GM21723 (cell line): ENCODE results near the gene DAPP1.
A peak's percentile ranks its signal among the peaks of the same experiment; 100 is the strongest.
"Not testable (repeated sequence)": the region's sequence is repeated elsewhere in the genome, so short reads cannot be mapped to it uniquely, and the experiment has no call there.

Source experiments
- ATAC-seq: cut with Tn5 transposase; IDR thresholded peaks from one replicate; pipeline ENCODE4 v1.9.1; 2021; ENCODE audit warnings: mild to moderate bottlenecking, moderate library complexity; ENCODE audit not compliant: unreplicated experiment

Gene DAPP1

GRCh38 chr4:99816545-99817308 is at the start of gene DAPP1:
Gene DAPP1 (plus strand): TSS chr4:99816827. CDS start chr4:99816914, 87 bp downstream.
- peak; percentile 95 for ATAC-seq

DNA sequence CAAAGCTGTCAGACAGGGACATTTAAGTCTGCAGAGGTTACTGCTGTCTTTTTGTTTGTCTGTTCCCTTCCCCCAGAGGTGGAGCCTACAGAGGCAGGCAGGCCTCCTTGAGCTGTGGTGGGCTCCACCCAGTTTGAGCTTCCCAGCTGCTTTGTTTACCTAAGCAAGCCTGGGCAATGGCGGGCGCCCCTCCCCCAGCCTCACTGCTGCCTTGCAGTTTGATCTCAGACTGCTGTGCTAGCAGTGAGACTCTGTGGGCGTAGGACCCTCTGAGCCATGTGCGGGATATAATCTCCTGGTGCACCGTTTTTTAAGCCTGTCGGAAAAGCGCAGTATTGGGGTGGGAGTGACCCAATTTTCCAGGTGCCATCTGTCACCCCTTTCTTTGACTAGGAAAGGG is 45.8 kb upstream of the DAPP1 start:
- ATAC-seq = not testable (repeated sequence)

GRCh38 chr4:99783940-99784339 is 32.7 kb upstream of the DAPP1 start:
- no peak for ATAC-seq

DNA sequence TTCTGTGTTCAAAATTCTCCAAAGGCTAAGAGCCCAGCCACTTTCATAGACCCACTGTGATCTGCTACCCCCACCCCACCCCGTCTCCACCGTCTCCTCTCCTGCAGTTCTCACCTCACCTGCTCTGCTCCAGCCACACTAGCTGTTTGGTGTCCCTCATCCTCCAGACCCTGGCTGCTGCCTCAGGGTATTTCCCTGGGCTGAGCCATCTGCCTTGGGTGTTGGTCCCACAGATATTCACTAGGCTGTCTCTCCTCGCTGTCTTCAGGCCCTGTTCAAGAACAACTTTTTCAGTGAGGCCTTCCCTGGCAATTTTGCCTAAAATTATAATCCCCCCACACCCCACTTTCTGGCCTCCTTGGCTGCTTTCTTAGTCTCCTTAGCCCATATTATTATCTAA is 31.8 kb upstream of the DAPP1 start:
- ATAC-seq = no peak

DNA sequence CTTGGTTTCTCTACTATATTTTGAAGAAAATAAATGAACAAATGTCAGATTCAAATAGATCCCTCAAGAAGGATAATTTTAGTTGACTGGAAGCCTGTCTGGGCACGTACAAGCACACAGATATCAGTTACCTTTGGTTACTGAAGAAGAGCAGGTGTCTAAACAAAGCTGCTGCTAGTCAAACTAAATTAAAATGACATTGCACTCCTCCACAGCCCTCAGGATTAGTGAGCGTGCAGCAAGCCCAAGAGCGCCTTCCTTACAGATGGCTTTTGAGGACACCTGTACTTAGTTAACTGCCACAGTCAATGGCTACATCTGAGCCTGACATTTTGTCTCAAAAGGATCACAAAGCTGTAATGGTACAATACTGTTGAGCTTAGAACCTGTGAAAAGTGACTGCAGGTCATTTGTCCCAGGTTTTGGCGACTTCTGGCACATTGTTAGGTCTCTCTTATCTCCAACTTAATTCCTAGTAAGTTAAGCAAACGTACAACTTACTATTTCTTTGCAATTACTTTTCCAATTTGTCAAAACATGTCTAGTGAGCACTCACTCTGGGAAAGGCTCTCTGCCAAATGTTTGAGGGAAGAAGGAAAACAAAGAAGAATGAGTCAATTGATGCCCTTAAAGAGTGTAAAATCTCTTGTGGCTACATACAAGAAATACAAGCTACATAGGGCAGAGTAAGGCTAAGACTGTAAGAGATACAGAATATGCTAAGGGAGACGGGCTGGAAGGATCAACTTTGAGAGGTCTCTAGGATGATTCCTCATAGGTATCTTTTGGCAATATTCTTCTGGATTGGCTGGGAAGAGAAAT is 25.6 kb upstream of the DAPP1 start:
- ATAC-seq = no peak

GRCh38 chr4:99800332-99801004 is 16.2 kb upstream of the DAPP1 start:
- no peak for ATAC-seq

- no peak for ATAC-seq
Measured at GRCh38 chr4:99801005-99801699, 15.5 kb upstream of the DAPP1 start.

- no peak for ATAC-seq
Measured at GRCh38 chr4:99803566-99804101, 13.0 kb upstream of the DAPP1 start.

DNA sequence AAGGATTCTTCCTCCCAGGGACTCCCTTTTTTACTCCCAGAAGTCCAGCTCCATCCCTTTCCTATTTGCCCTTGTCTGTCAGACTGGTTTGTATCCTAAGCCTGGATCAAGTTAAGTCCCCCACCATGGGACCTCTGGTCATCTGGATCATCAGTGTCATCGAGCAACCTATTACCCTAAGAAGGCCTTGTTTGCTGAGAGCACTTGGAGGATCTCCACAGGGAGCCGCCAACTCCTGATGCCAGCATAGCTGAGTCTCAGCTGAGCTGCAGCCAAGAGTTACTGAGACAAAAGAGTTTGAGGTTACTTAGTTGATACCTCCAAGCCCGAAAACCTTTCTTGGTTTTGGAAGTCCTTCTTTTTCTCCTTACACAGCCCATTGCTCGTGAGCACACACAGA is 10.1 kb upstream of the DAPP1 start:
- ATAC-seq = no peak

- ATAC-seq = no peak
Measured at GRCh38 chr4:99807666-99808065, 9.0 kb upstream of the DAPP1 start.

GRCh38 chr4:99808260-99808857 is 8.3 kb upstream of the DAPP1 start:
- ATAC-seq = peak; percentile 87

GRCh38 chr4:99809326-99809725 is 7.3 kb upstream of the DAPP1 start:
- ATAC-seq = no peak

GRCh38 chr4:99810536-99810935 is 6.1 kb upstream of the DAPP1 start:
- no peak for ATAC-seq

DNA sequence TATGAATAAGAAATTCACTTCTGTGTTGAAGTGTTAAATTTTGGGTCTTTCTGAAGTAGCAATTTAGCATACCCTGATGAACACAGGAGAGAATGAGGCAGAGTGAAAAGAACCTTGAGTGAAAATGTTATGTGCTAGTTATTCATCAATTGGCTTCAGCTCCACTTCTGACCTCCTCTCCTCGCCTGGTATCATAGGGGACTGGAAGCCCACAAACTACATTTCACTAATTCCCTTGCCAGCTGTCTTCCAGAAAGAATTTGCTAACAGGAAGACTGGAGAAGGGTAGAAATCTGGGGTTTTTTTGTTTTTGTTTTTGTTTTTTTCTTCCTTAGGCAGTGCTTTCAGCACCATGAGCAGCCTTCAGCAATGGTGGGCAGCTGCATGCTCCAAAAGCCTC is 5.5 kb upstream of the DAPP1 start:
- no peak for ATAC-seq

GRCh38 chr4:99811850-99812249 is 4.8 kb upstream of the DAPP1 start:
- ATAC-seq = no peak

DNA sequence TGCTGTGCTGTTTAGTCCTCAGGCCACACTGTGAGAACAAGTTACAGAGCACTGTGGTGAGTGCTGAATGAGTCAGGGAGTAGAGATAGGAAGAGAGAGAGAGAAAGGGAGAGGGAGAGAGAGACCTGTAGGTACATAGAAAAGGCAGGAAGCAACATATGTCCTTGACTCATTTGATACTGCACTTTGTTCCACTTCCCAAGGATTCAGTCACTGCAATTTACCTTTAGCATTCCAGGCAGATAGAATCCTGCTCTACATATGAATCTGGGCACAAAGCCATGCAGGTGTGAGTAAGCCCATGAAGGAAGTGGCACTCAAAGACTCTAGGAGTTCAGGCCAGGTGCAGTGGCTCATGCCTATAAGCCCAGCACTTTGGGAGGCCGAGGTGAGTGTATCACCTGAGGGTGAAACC is 1.0 kb upstream of the DAPP1 start:
- no peak for ATAC-seq

GRCh38 chr4:99817309-99817890 is 773 bp downstream of the DAPP1 start:
- ATAC-seq = peak; percentile 36

DNA sequence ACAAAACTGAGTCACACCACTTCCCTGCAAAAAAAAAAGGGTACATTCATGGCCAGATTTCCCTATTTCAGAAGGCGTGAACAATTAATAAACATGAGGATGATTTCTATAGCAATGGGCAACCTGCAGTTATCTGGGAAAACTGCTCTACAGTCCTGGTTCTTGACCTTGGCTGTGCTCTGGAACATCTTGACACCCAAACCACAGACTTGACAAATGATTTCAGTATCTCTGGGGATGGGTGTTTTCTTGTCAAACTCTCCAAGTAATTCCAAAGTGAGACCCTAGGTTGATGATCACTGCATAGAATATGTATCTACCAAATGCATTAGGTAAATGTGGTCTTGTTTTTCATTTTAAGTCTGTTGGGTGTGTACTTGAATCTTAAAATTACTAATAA is 2.0 kb downstream of the DAPP1 start:
- ATAC-seq = no peak

DNA sequence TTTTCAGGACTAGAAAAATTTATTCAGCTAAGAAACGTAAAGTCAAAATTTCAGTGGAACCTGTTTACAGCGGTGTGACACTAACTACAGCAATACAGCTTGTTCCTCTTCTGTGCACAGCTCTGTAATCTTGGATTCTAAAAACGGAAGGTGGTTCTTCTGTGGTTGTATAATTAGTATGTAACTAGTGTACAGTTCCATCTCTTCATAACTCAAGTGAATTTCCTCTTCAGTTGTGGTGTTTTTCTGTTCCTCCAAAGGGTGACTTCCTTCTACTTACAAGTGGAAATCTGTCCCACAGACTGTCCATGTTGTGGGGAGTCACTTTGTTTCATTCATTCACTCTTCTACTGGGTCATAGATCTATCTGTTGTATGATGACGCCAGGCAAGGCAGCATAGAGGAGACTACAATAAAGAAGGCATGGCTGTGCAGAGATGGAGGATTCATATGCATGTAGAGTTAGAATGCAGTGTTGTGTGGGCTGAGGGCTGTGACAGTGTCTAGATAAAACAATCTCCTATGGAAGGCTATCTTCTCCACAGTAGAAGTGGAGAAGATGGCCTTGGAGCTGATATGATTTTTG is 5.4 kb downstream of the DAPP1 start:
- peak; percentile 80 for ATAC-seq

- ATAC-seq = no peak
Measured at GRCh38 chr4:99822734-99823133, 6.1 kb downstream of the DAPP1 start.
